SK-N-SH (cell line): Measurements from ENCODE around the gene CTSZ. TPM values are rescaled to one million over a fixed set of nuclear protein-coding genes. Genes with fewer than 3 reads are reported as not detected.

Experiments used
- CTCF ChIA-PET: fragments of 300-600, 350-600 bp; formaldehyde crosslinking; extraction: SDS; loops from one replicate; lab custom pipeline; 2021; lab: Yijun Ruan, JAX
- POLR2A ChIA-PET: fragments of 350-600 bp; sonication (Branson Sonifier 250); formaldehyde crosslinking; extraction: SDS; loops from one replicate; lab custom pipeline; 2020; ENCODE audit warnings: antibody characterized with exemption, inconsistent platforms; lab: Yijun Ruan, JAX
- DNase-seq: peaks from one replicate; pipeline ENCODE4 v3.0.0; 2012
- H2AFZ ChIP-seq: fragments of 200-600 bp; sonication (generic); 2 replicates; pipeline ENCODE4 v1.8.1; 2016; ENCODE audit warnings: antibody characterized with exemption, mild to moderate bottlenecking, low read depth
- H3F3A ChIP-seq: fragments of 200-600 bp; sonication (generic); replicated peaks from 2 replicates; pipeline ENCODE3; 2016; ENCODE audit warnings: antibody characterized with exemption, mild to moderate bottlenecking; ENCODE audit not compliant: insufficient read depth
- H3K27ac ChIP-seq, 2 experiments: fragments of 200-500 bp in 1 of 2; fragments of 200-600 bp in 1 of 2; sonication (Bioruptor generic) in 1 of 2; sonication (generic), shearing (Covaris generic) in 1 of 2; 2 replicates each; pipeline versions ENCODE4 v1.5.1 to v1.6.1; 2014 to 2016; ENCODE audit warnings: low read depth in 2 of 2, inconsistent platforms in 1 of 2, low read length in 1 of 2, mild to moderate bottlenecking in 1 of 2, mixed read lengths in 1 of 2
- H3K27me3 ChIP-seq: fragments of 200-600 bp; sonication (generic), shearing (Covaris generic); 2 replicates; pipeline ENCODE4 v1.6.1; 2016; ENCODE audit warnings: mixed run types; ENCODE audit not compliant: insufficient read depth
- H3K36me3 ChIP-seq, 2 experiments: fragments of 200-500 bp in 1 of 2; fragments of 200-600 bp in 1 of 2; sonication (Bioruptor generic) in 1 of 2; sonication (generic) in 1 of 2; replicated peaks in 1 of 2; 2 replicates each; pipeline versions ENCODE3 to v1.5.1; 2014 to 2016; ENCODE audit warnings: low read length in 1 of 2, mild to moderate bottlenecking in 1 of 2; ENCODE audit not compliant: insufficient read depth in 2 of 2, control insufficient read depth in 1 of 2
- H3K4me1 ChIP-seq, 2 experiments: fragments of 200-500 bp in 1 of 2; fragments of 200-600 bp in 1 of 2; sonication (Bioruptor generic) in 1 of 2; sonication (generic), shearing (Covaris generic) in 1 of 2; 2 replicates each; pipeline versions ENCODE4 v1.5.1 to v1.6.1; 2014 to 2016; ENCODE audit warnings: low read depth in 1 of 2, low read length in 1 of 2, mixed run types in 1 of 2; ENCODE audit not compliant: insufficient read depth in 2 of 2, control insufficient read depth in 1 of 2
- H3K4me2 ChIP-seq: fragments of 200-600 bp; sonication (generic), shearing (Covaris generic); 2 replicates; pipeline ENCODE4 v1.6.1; 2017; ENCODE audit warnings: mixed run types
- H3K4me3 ChIP-seq, 2 experiments: fragments of 200-500 bp in 1 of 2; fragments of 200-600 bp in 1 of 2; sonication (Bioruptor generic) in 1 of 2; sonication (generic), shearing (Covaris generic) in 1 of 2; 2 replicates each; pipeline versions ENCODE4 v1.5.1 to v1.8.1; 2014 to 2016; ENCODE audit warnings: low read depth in 2 of 2, inconsistent platforms in 1 of 2, low read length in 1 of 2, mild to moderate bottlenecking in 1 of 2, mixed read lengths in 1 of 2, moderate library complexity in 1 of 2
- H3K79me2 ChIP-seq: fragments of 200-600 bp; sonication (generic); 2 replicates; pipeline ENCODE4 v1.8.1; 2017; ENCODE audit warnings: mild to moderate bottlenecking; ENCODE audit not compliant: insufficient read depth
- H3K9ac ChIP-seq: fragments of 200-600 bp; sonication (generic); 2 replicates; pipeline ENCODE4 v1.6.1; 2017; ENCODE audit warnings: mixed run types
- H3K9me2 ChIP-seq: fragments of 200-600 bp; sonication (generic); 2 replicates; pipeline ENCODE4 v1.6.1; 2017; ENCODE audit warnings: mixed run types
- H3K9me3 ChIP-seq: fragments of 200-600 bp; sonication (generic); 2 replicates; pipeline ENCODE4 v1.6.1; 2017; ENCODE audit warnings: mixed run types, mild to moderate bottlenecking, moderate library complexity
- H4K20me1 ChIP-seq: fragments of 200-600 bp; sonication (generic); 2 replicates; pipeline ENCODE4 v1.6.1; 2017; ENCODE audit warnings: mild to moderate bottlenecking, mixed run types; ENCODE audit not compliant: insufficient read depth
- EP300 ChIP-seq, 2 experiments: IDR thresholded peaks; 2 replicates each; pipeline versions ENCODE4 v1.4.0 to v1.6.1; 2012; ENCODE audit warnings: borderline replicate concordance in 1 of 2, low read depth in 1 of 2, low read length in 1 of 2
- EZH2phosphoT487 ChIP-seq: fragments of 200-600 bp; sonication (generic); IDR thresholded peaks from 2 replicates; pipeline ENCODE4 v1.6.1; 2017; ENCODE audit warnings: low read depth, mixed run types, mild to moderate bottlenecking, antibody characterized with exemption, moderate library complexity, borderline replicate concordance
- GABPA ChIP-seq: IDR thresholded peaks from 2 replicates; pipeline ENCODE4 v1.4.0; 2012; ENCODE audit warnings: low read depth, mild to moderate bottlenecking
- GATA2 ChIP-seq: sonication (generic); formaldehyde crosslinking; IDR thresholded peaks from 2 replicates; pipeline ENCODE4 v1.5.0; 2020; ENCODE audit warnings: mild to moderate bottlenecking, missing genetic modification reagents
- IRF3 ChIP-seq: fragments of 150-350 bp; IDR thresholded peaks from 2 replicates; pipeline ENCODE4 v1.6.1; 2016; ENCODE audit warnings: mild to moderate bottlenecking, low read depth, low read length
- JUND ChIP-seq: IDR thresholded peaks from 2 replicates; pipeline ENCODE4 v1.4.0; 2012
- MAX ChIP-seq: IDR thresholded peaks from 2 replicates; pipeline ENCODE4 v1.4.0; 2012; ENCODE audit warnings: low read depth
- MXI1 ChIP-seq: IDR thresholded peaks from 2 replicates; pipeline ENCODE4 v1.6.1; 2012; ENCODE audit warnings: mild to moderate bottlenecking, low read depth, low read length, improper control_type of control experiment
- NFIC ChIP-seq: IDR thresholded peaks from 2 replicates; pipeline ENCODE4 v1.4.0; 2012; ENCODE audit warnings: borderline replicate concordance
- NRF1 ChIP-seq: IDR thresholded peaks from 2 replicates; pipeline ENCODE4 v1.6.1; 2012; ENCODE audit warnings: low read depth, mild to moderate bottlenecking, low read length
- RAD21 ChIP-seq: IDR thresholded peaks from 2 replicates; pipeline ENCODE4 v1.6.1; 2012; ENCODE audit warnings: mild to moderate bottlenecking, low read length
- RCOR1 ChIP-seq: fragments of 150-350 bp; IDR thresholded peaks from 2 replicates; pipeline ENCODE4 v1.6.1; 2017; ENCODE audit warnings: antibody characterized with exemption, low read length
- SMC3 ChIP-seq: IDR thresholded peaks from 2 replicates; pipeline ENCODE4 v1.6.1; 2012; ENCODE audit warnings: low read depth, low read length, improper control_type of control experiment
- TAF1 ChIP-seq: IDR thresholded peaks from 2 replicates; pipeline ENCODE4 v1.6.1; 2012; ENCODE audit warnings: low read depth, mild to moderate bottlenecking, low read length, moderate library complexity, borderline replicate concordance
- TCF12 ChIP-seq: IDR thresholded peaks from 2 replicates; pipeline ENCODE4 v1.4.0; 2012
- TEAD4 ChIP-seq: IDR thresholded peaks from 2 replicates; pipeline ENCODE4 v1.4.0; 2012; ENCODE audit warnings: mild to moderate bottlenecking, borderline replicate concordance; ENCODE audit not compliant: insufficient read depth
- USF1 ChIP-seq: IDR thresholded peaks from 2 replicates; pipeline ENCODE4 v1.4.0; 2012; ENCODE audit warnings: low read depth, borderline replicate concordance
- USF2 ChIP-seq: fragments of 150-350 bp; IDR thresholded peaks from 2 replicates; pipeline ENCODE4 v1.6.1; 2017; ENCODE audit warnings: antibody characterized with exemption, low read length, low read depth, borderline replicate concordance
- YY1 ChIP-seq: IDR thresholded peaks from 2 replicates; pipeline ENCODE4 v1.4.0; 2012; ENCODE audit warnings: low read depth, mild to moderate bottlenecking
- ZBTB33 ChIP-seq: IDR thresholded peaks from 2 replicates; pipeline ENCODE4 v1.4.0; 2012; ENCODE audit warnings: low read depth, borderline replicate concordance
- WGBS: methylation state at CpG from one replicate; pipeline ENCODE4 v1.1.6; 2017; ENCODE audit warnings: low lambda C conversion rate; 5-methylcytosine and 5-hydroxymethylcytosine counted together
- polyA plus RNA-seq, 3 experiments: library from polyadenylated mRNA; depleted of rRNA; stranded (reverse); fragments of >200 nt; gene quantifications; 2 replicates each; pipeline ENCODE4 v1.2.3, GENCODE V29; 2012

CTSZ gene
- polyA plus RNA-seq, 1 of the 3 experiments (the other 2 are of a cell fraction), result 0.03 TPM

- no peaks in the 10 kb centered on the region for H3F3A ChIP-seq
- no peak for TF ChIP-seq SMC3
- no peak for TF ChIP-seq GATA2 (CRISPR knock-in tag)
- no peak for TF ChIP-seq IRF3
- no peak for TF ChIP-seq RCOR1
- TF ChIP-seq USF2, result no peak
- TF ChIP-seq MAX, result no peak
- no peak for TF ChIP-seq NFIC
- TF ChIP-seq JUND, result no peak
- no peak for TF ChIP-seq TCF12
- no peak for TF ChIP-seq RAD21
- no peak for TF ChIP-seq TAF1
- TF ChIP-seq EP300 (IDR thresholded peaks at IDR 0.05; ENCODE audit: borderline replicate concordance in 1 of 2, low read depth in 1 of 2, low read length in 1 of 2), result no peak
- TF ChIP-seq GABPA, result no peak
- no peak for TF ChIP-seq NRF1
- TF ChIP-seq, all 33 proteins: peak for 0
- CTCF ChIA-PET, result interaction anchor here (0.9 to 2.8 kb wide), 6 partner anchors 29 to 404 kb away, joined by 3 to 8 read pairs (median 3); no protein-coding TSS in a partner anchor
Observed at GRCh38 chr20:59051666-59052185, 44.7 kb upstream of the CTSZ start.

GRCh38 chr20:59050437-59050836, 43.4 kb upstream of the CTSZ start:
- H3K4me1 ChIP-seq, result peaks cover 0 to 1% of the 10 kb centered on the region in 2 experiments; a peak in 1 of 4 replicates
- H3F3A ChIP-seq, result no peaks in the 10 kb centered on the region
- H3K27me3 ChIP-seq, result no peaks in the 10 kb centered on the region
- no peak overlapping the region for H2AFZ ChIP-seq
- H3K9me2 ChIP-seq, result no peaks in the 10 kb centered on the region
- no peaks in the 10 kb centered on the region for H3K36me3 ChIP-seq
- POLR2A ChIA-PET, result no interaction called here
- no peak overlapping the region for H3K27ac ChIP-seq
- no peak for DNase-seq
- no peak overlapping the region for H3K9ac ChIP-seq
- H4K20me1 ChIP-seq, result no peaks in the 10 kb centered on the region
- H3K9me3 ChIP-seq, result no peaks in the 10 kb centered on the region
- no peaks in the 10 kb centered on the region for H3K79me2 ChIP-seq
- H3K4me2 ChIP-seq, result no peak overlapping the region
- H3K4me3 ChIP-seq, result no peak overlapping the region
- CTCF ChIA-PET, result interaction anchor here (0.7 to 2.6 kb wide), 3 partner anchors 32 to 405 kb away, joined by 3 to 8 read pairs (median 3); no protein-coding TSS in a partner anchor
- 46% methylated on average over 1 of the region's 1 CpG for WGBS
- no peak for TF ChIP-seq USF1
- no peak for TF ChIP-seq MXI1
- no peak for TF ChIP-seq YY1
- no peak for TF ChIP-seq MAX
- no peak for TF ChIP-seq EP300 (IDR thresholded peaks at IDR 0.05; ENCODE audit: borderline replicate concordance in 1 of 2, low read depth in 1 of 2, low read length in 1 of 2)
- TF ChIP-seq RCOR1, result no peak
- no peak for TF ChIP-seq ZBTB33
- TF ChIP-seq TEAD4, result no peak
- no peak for TF ChIP-seq EZH2phosphoT487
- no peak for TF ChIP-seq GATA2 (CRISPR knock-in tag)

More at GRCh38 chr20:59051666-59052185, 44.7 kb upstream of the CTSZ start:
- DNase-seq, result no peak
- Histone ChIP-seq H3K27ac (no peak overlapping the region), H3K4me1 (no peaks in the 10 kb centered on the region), H3K27me3 (no peaks in the 10 kb centered on the region), H2AFZ (no peak overlapping the region), H3K9me3 (no peaks in the 10 kb centered on the region), H3K9ac (no peak overlapping the region), H3K79me2 (no peaks in the 10 kb centered on the region), H3K4me2 (no peak overlapping the region), H4K20me1 (no peaks in the 10 kb centered on the region), H3K9me2 (no peaks in the 10 kb centered on the region), H3K36me3 (no peaks in the 10 kb centered on the region), H3K4me3 (no peak overlapping the region)
- POLR2A ChIA-PET, result no interaction called here
- 71% methylated on average over 6 of the region's 6 CpGs for whole genome bisulfite sequencing
